ENCODE results near the gene LLCFC1.

Gene LLCFC1

GRCh38 chr7:142919656-142920055, 19.6 kb upstream of the LLCFC1 start:
- Mint-ChIP-seq H3K27me3 (ENCODE audit: low read depth) (peaks cover 15% of the 10 kb centered on the region), H3K4me1 (ENCODE audit: low read depth) (no peaks in the 10 kb centered on the region), H3K9me3 (no peaks in the 10 kb centered on the region), H3K36me3 (ENCODE audit: low read depth) (no peaks in the 10 kb centered on the region), H3K4me3 (no peak overlapping the region), H3K27ac (no peak overlapping the region)

GRCh38 chr7:142923391-142923790, 15.9 kb upstream of the LLCFC1 start:
- Mint-ChIP-seq H3K4me3 (no peak overlapping the region), H3K27ac (no peak overlapping the region), H3K9me3 (no peaks in the 10 kb centered on the region), H3K36me3 (ENCODE audit: low read depth) (no peaks in the 10 kb centered on the region), H3K4me1 (ENCODE audit: low read depth) (no peaks in the 10 kb centered on the region), H3K27me3 (ENCODE audit: low read depth) (peaks cover 10% of the 10 kb centered on the region)

GRCh38 chr7:142925413-142925812, 13.9 kb upstream of the LLCFC1 start:
- Mint-ChIP-seq H3K4me3 (no peak overlapping the region), H3K4me1 (ENCODE audit: low read depth) (no peaks in the 10 kb centered on the region), H3K36me3 (ENCODE audit: low read depth) (no peaks in the 10 kb centered on the region), H3K27ac (no peak overlapping the region), H3K27me3 (ENCODE audit: low read depth) (peaks cover 10% of the 10 kb centered on the region), H3K9me3 (no peaks in the 10 kb centered on the region)

- peaks cover 6% of the 10 kb centered on the region for H3K27me3 Mint-ChIP-seq (ENCODE audit: low read depth)
- H3K36me3 Mint-ChIP-seq (ENCODE audit: low read depth): no peaks in the 10 kb centered on the region
- H3K27ac Mint-ChIP-seq: no peak overlapping the region
- H3K4me3 Mint-ChIP-seq: no peak overlapping the region
- H3K4me1 Mint-ChIP-seq (ENCODE audit: low read depth): no peaks in the 10 kb centered on the region
- no peaks in the 10 kb centered on the region for H3K9me3 Mint-ChIP-seq
Measured at GRCh38 chr7:142927085-142927745, 12.1 kb upstream of the LLCFC1 start.

GRCh38 chr7:142927949-142928348, 11.3 kb upstream of the LLCFC1 start:
- no peaks in the 10 kb centered on the region for H3K4me1 Mint-ChIP-seq (ENCODE audit: low read depth)
- H3K36me3 Mint-ChIP-seq (ENCODE audit: low read depth): no peaks in the 10 kb centered on the region
- H3K4me3 Mint-ChIP-seq: no peak overlapping the region
- H3K27ac Mint-ChIP-seq: no peak overlapping the region
- H3K9me3 Mint-ChIP-seq: no peaks in the 10 kb centered on the region
- peaks cover 6% of the 10 kb centered on the region for H3K27me3 Mint-ChIP-seq (ENCODE audit: low read depth)

GRCh38 chr7:142930126-142930730, 9.1 kb upstream of the LLCFC1 start:
- Mint-ChIP-seq H3K36me3 (ENCODE audit: low read depth) (no peaks in the 10 kb centered on the region), H3K27ac (no peak overlapping the region), H3K27me3 (ENCODE audit: low read depth) (peaks cover 6% of the 10 kb centered on the region), H3K9me3 (no peaks in the 10 kb centered on the region), H3K4me1 (ENCODE audit: low read depth) (no peaks in the 10 kb centered on the region), H3K4me3 (no peak overlapping the region)

- Mint-ChIP-seq H3K4me1 (ENCODE audit: low read depth) (no peaks in the 10 kb centered on the region), H3K4me3 (no peak overlapping the region), H3K27me3 (ENCODE audit: low read depth) (no peaks in the 10 kb centered on the region), H3K9me3 (no peaks in the 10 kb centered on the region), H3K36me3 (ENCODE audit: low read depth) (no peaks in the 10 kb centered on the region), H3K27ac (no peak overlapping the region)
Measured at GRCh38 chr7:142932386-142933091, 6.7 kb upstream of the LLCFC1 start.

GRCh38 chr7:142933092-142933475, 6.2 kb upstream of the LLCFC1 start:
- no peaks in the 10 kb centered on the region for H3K4me1 Mint-ChIP-seq (ENCODE audit: low read depth)
- H3K27ac Mint-ChIP-seq: no peak overlapping the region
- H3K36me3 Mint-ChIP-seq (ENCODE audit: low read depth): no peaks in the 10 kb centered on the region
- no peaks in the 10 kb centered on the region for H3K27me3 Mint-ChIP-seq (ENCODE audit: low read depth)
- H3K9me3 Mint-ChIP-seq: no peaks in the 10 kb centered on the region
- no peak overlapping the region for H3K4me3 Mint-ChIP-seq

- Mint-ChIP-seq H3K27ac (no peak within 1 kb of the TSS), H3K4me3 (no peak within 1 kb of the TSS), H3K36me3 (ENCODE audit: low read depth) (no peaks in the 10 kb centered on the region), H3K4me1 (ENCODE audit: low read depth) (no peaks in the 10 kb centered on the region), H3K27me3 (ENCODE audit: low read depth) (no peaks in the 10 kb centered on the region), H3K9me3 (no peaks in the 10 kb centered on the region)
Measured at GRCh38 chr7:142933624-142934023, 5.7 kb upstream of the LLCFC1 start, which contains the start of gene TRPV5. Gene TRPV5 (minus strand): TSS chr7:142933746. CDS start chr7:142933459, 287 bp downstream.

- no peak overlapping the region for H3K4me3 Mint-ChIP-seq
- H3K27me3 Mint-ChIP-seq (ENCODE audit: low read depth): no peaks in the 10 kb centered on the region
- H3K9me3 Mint-ChIP-seq: no peaks in the 10 kb centered on the region
- H3K36me3 Mint-ChIP-seq (ENCODE audit: low read depth): no peaks in the 10 kb centered on the region
- H3K27ac Mint-ChIP-seq: no peak overlapping the region
- H3K4me1 Mint-ChIP-seq (ENCODE audit: low read depth): no peaks in the 10 kb centered on the region
Measured at GRCh38 chr7:142934056-142934455, 5.2 kb upstream of the LLCFC1 start.

GRCh38 chr7:142935941-142936565, 3.2 kb upstream of the LLCFC1 start:
- H3K27me3 Mint-ChIP-seq (ENCODE audit: low read depth): no peaks in the 10 kb centered on the region
- H3K9me3 Mint-ChIP-seq: no peaks in the 10 kb centered on the region
- H3K36me3 Mint-ChIP-seq (ENCODE audit: low read depth): no peaks in the 10 kb centered on the region
- H3K4me1 Mint-ChIP-seq (ENCODE audit: low read depth): no peaks in the 10 kb centered on the region
- no peak overlapping the region for H3K27ac Mint-ChIP-seq
- no peak overlapping the region for H3K4me3 Mint-ChIP-seq

GRCh38 chr7:142938611-142939010, 673 bp upstream of the LLCFC1 start:
- H3K27me3 Mint-ChIP-seq (ENCODE audit: low read depth): no peaks in the 10 kb centered on the region
- H3K4me3 Mint-ChIP-seq: no peak overlapping the region
- H3K36me3 Mint-ChIP-seq (ENCODE audit: low read depth): no peaks in the 10 kb centered on the region
- H3K27ac Mint-ChIP-seq: no peak overlapping the region
- H3K9me3 Mint-ChIP-seq: no peaks in the 10 kb centered on the region
- H3K4me1 Mint-ChIP-seq (ENCODE audit: low read depth): no peaks in the 10 kb centered on the region

- Mint-ChIP-seq H3K4me3 (no peak overlapping the region), H3K9me3 (no peaks in the 10 kb centered on the region), H3K36me3 (ENCODE audit: low read depth) (no peaks in the 10 kb centered on the region), H3K4me1 (ENCODE audit: low read depth) (no peaks in the 10 kb centered on the region), H3K27ac (no peak overlapping the region), H3K27me3 (ENCODE audit: low read depth) (no peaks in the 10 kb centered on the region)
Measured at GRCh38 chr7:142940966-142941535, 1.8 kb downstream of the LLCFC1 start.

GRCh38 chr7:142941541-142941940, 2.3 kb downstream of the LLCFC1 start:
- H3K27me3 Mint-ChIP-seq (ENCODE audit: low read depth): no peaks in the 10 kb centered on the region
- H3K4me1 Mint-ChIP-seq (ENCODE audit: low read depth): no peaks in the 10 kb centered on the region
- no peaks in the 10 kb centered on the region for H3K36me3 Mint-ChIP-seq (ENCODE audit: low read depth)
- no peaks in the 10 kb centered on the region for H3K9me3 Mint-ChIP-seq
- no peak overlapping the region for H3K27ac Mint-ChIP-seq
- H3K4me3 Mint-ChIP-seq: no peak overlapping the region
